Stomach (tissue), 9 donors: ENCODE results near the gene AGTRAP. TPM values are rescaled to one million over a fixed set of nuclear protein-coding genes. Genes with fewer than 3 reads are reported as not detected.
A peak's percentile ranks its signal among the peaks of the same experiment; 100 is the strongest.

Source experiments
- DNase-seq, 2 donors: peaks; one replicate each; pipeline versions ENCODE4 v3.0.0 to v3.0.0-alpha.2; 2013 to 2019
- H3K27ac ChIP-seq, 5 donors: fragments of 200-600 bp in 4 of 5; sonication (generic) in 4 of 5; one replicate each; pipeline ENCODE4 v1.5.1; 2013 to 2019; ENCODE audit warnings: mild to moderate bottlenecking in 1 of 5, moderate library complexity in 1 of 5
- H3K27me3 ChIP-seq, 3 donors: fragments of 200-600 bp; sonication (generic); one replicate each; pipeline ENCODE4 v1.5.1; 2017 to 2019; ENCODE audit warnings: mixed run types in 1 of 3
- H3K36me3 ChIP-seq, 4 donors: fragments of 200-600 bp; sonication (generic); 1 replicate in 3 of 4; 2 replicates in 1 of 4; pipeline ENCODE4 v1.5.1; 2016 to 2019
- H3K4me1 ChIP-seq, 4 donors: fragments of 200-600 bp; sonication (generic); one replicate each; pipeline ENCODE4 v1.5.1; 2016 to 2019
- H3K4me3 ChIP-seq, 4 donors: fragments of 200-600 bp; sonication (generic) in 3 of 4; one replicate each; pipeline ENCODE4 v1.5.1; 2016 to 2019; ENCODE audit warnings: mild to moderate bottlenecking in 1 of 4
- H3K9me3 ChIP-seq, 4 donors: fragments of 200-600 bp; sonication (generic); one replicate each; pipeline ENCODE4 v1.5.1; 2016 to 2019
- CTCF ChIP-seq, 7 experiments: fragments of 450-650 bp in 4 of 7; fragments of 200-600 bp in 3 of 7; sonication (generic) in 3 of 7; IDR thresholded peaks; one replicate each; pipeline ENCODE4 v1.5.1; 2016 to 2019; ENCODE audit warnings: antibody characterized with exemption in 7 of 7, control low read depth in 2 of 7, mild to moderate bottlenecking in 1 of 7
- EP300 ChIP-seq: sonication (generic); formaldehyde crosslinking; IDR thresholded peaks from one replicate; pipeline ENCODE4 v1.6.1; 2017; ENCODE audit warnings: antibody characterized with exemption
- POLR2A ChIP-seq, 4 donors: fragments of 450-650 bp; IDR thresholded peaks; one replicate each; pipeline ENCODE4 v1.6.1; 2016; ENCODE audit warnings: antibody characterized with exemption in 4 of 4, control low read depth in 2 of 4, mild to moderate bottlenecking in 1 of 4, moderate library complexity in 1 of 4
- POLR2AphosphoS5 ChIP-seq, 3 donors: sonication (generic); formaldehyde crosslinking; IDR thresholded peaks; one replicate each; pipeline ENCODE4 v1.6.1; 2016; ENCODE audit warnings: antibody characterized with exemption in 3 of 3
- WGBS, 5 donors: extraction: QIAGEN DNeasy Blood & Tissue Kit in 3 of 5; methylation state at CpG; one replicate each; pipeline versions ENCODE4 v1.1.5 to v1.1.7; 2013 to 2018; 5-methylcytosine and 5-hydroxymethylcytosine counted together
- intact Hi-C: fragments of 100-400 bp; cut with DNase I; formaldehyde crosslinking; loops from one replicate; pipeline ENCODE4 v1.15.1; 2023; ENCODE audit warnings: low total_unique reads
- polyA plus RNA-seq, 3 donors: library from polyadenylated mRNA; stranded (reverse); fragments of 200-250 nt; gene quantifications; one replicate each; pipeline ENCODE4 v1.2.3, GENCODE V29; 2013
- total RNA-seq, 5 donors: library from RNA; depleted of rRNA; stranded (reverse); fragments of >200 nt; gene quantifications; one replicate each; pipeline versions ENCODE4 v1.1.0 to v1.2.3, GENCODE V29; 2014 to 2016
- donor health status: healthy with polysubstance abuse.
- donor health status: Bipolar disorder and iron deficiency.
- donor health status: healthy.

AGTRAP gene
- total and polyA plus RNA-seq, 8 donors: 4.1 to 76.3 (median 30.2) TPM

DNA sequence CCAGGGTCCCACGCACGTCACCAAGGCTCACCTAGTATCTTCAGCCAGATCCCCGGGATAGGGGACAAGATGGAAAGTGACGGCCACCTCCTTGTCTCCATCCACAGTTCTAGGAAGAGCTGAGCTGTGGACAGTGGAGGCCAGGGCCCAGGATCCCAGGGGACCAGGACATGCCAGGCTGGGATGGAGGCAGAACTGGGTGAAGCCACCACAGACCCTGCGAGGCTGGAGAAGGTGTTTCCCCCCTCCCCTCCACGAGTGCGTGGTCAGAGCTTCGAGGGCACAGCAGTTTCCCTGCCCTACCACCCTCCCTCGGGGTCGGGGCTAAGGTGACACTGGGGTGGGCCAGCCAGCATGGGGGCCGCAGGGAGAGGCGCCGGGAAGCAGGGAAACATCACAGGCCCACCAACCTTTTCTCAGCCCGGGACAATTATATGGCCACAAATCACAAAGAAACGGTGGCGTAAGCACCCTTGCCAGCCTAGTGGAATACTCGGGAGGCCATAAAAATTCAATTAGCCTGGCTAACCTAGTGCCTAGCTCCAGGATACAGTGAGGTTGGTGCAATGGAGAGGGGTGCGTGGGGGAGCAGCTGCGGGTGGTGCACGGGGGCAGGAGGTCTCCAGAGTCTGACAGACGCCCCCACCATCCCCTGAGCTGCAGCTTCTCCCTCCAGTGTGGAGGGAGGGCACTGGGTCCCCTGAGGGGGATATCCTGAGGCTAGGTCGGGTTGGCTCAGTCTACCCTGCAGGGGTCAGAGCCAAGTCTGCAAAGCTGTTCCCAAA is 31.1 kb upstream of the AGTRAP start:
- intact Hi-C loops: no loop called here
- TF ChIP-seq POLR2AphosphoS5 (IDR thresholded peaks at IDR 0.05) (no peak), POLR2A (IDR thresholded peaks at IDR 0.05) (no peak), CTCF (IDR thresholded peaks at IDR 0.05) (no peak), EP300 (no peak)
- no peak for DNase-seq
- Histone ChIP-seq H3K27me3 (peaks cover 0 to 68% (median 24%) of the 10 kb centered on the region in 3 donors), H3K4me1 (peaks cover 0 to 22% (median 14%) of the 10 kb centered on the region in 4 donors), H3K27ac (no peak overlapping the region), H3K36me3 (no peaks in the 10 kb centered on the region), H3K4me3 (no peak overlapping the region), H3K9me3 (no peaks in the 10 kb centered on the region)
- WGBS, 5 donors: 66 to 76% (median 72%) methylated on average over 15 to 22 of the region's 22 CpGs

- Histone ChIP-seq H3K4me3 (no peak overlapping the region), H3K27ac (no peak overlapping the region), H3K4me1 (peaks cover 0 to 20% (median 14%) of the 10 kb centered on the region in 4 donors), H3K9me3 (no peaks in the 10 kb centered on the region), H3K27me3 (peaks cover 0 to 61% (median 23%) of the 10 kb centered on the region in 3 donors), H3K36me3 (no peaks in the 10 kb centered on the region)
- intact Hi-C loops: no loop called here
- no peak for TF ChIP-seq EP300
- TF ChIP-seq CTCF (IDR thresholded peaks at IDR 0.05): no peak
- no peak for TF ChIP-seq POLR2A (IDR thresholded peaks at IDR 0.05)
- TF ChIP-seq POLR2AphosphoS5 (IDR thresholded peaks at IDR 0.05): no peak
- 84 to 90% (median 86%) methylated on average over 9 of the region's 9 CpGs for WGBS, 5 donors
- DNase-seq: no peak
Observed at GRCh38 chr1:11705596-11705995, 30.3 kb upstream of the AGTRAP start.

- Histone ChIP-seq H3K27ac (no peak overlapping the region), H3K27me3 (peaks cover 0 to 56% (median 17%) of the 10 kb centered on the region in 3 donors), H3K9me3 (no peaks in the 10 kb centered on the region), H3K4me3 (no peak overlapping the region), H3K36me3 (no peaks in the 10 kb centered on the region), H3K4me1 (peaks cover 0 to 14% (median 11%) of the 10 kb centered on the region in 4 donors)
- 78 to 94% (median 89%) methylated on average over 4 to 14 of the region's 14 CpGs for WGBS, 5 donors
- no peak for TF ChIP-seq POLR2A (IDR thresholded peaks at IDR 0.05)
- TF ChIP-seq CTCF (IDR thresholded peaks at IDR 0.05): no peak
- no peak for TF ChIP-seq POLR2AphosphoS5 (IDR thresholded peaks at IDR 0.05)
- no peak for TF ChIP-seq EP300
- no peak for DNase-seq
- intact Hi-C loops: no loop called here
Observed at GRCh38 chr1:11706292-11706691, 29.6 kb upstream of the AGTRAP start.

DNA sequence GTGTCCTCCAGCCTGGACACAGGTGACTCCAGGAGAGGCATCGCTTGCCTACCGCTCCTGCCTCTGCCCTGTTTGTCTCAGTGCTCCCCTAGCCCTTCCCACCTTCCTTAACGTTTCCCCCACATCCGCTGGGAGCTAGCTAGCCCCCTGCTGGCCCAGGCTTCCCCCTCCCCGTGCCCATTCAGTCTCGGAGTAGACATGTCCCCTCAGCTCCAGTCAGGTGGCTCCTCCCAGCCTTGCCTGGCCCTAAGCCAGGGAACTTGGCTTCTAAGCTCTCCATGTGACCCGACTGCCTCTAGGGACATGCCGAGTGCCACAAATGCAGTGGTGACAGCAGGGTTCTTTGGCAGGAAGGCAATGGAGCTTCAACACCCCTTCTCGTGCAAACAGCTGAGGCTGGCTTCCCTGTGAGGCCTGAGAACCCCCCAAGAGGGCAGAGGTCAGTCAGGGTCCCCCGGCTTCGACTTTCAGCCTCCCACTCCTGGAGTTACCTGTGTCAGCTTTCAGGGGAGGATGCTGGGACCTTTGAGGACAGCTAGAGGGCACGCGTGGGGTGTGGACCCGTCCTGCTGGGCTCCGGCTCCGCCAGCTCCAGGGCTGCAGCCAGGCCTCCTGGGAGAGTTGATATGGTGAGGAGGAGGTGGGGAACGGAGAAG is 28.2 kb upstream of the AGTRAP start:
- no peaks in the 10 kb centered on the region for H3K9me3 ChIP-seq
- WGBS, 5 donors: 21 to 47% (median 23%) methylated on average over 12 to 17 of the region's 17 CpGs
- H3K27ac ChIP-seq: no peak overlapping the region
- TF ChIP-seq POLR2AphosphoS5 (IDR thresholded peaks at IDR 0.05) (no peak), CTCF (IDR thresholded peaks at IDR 0.05) (no peak), POLR2A (IDR thresholded peaks at IDR 0.05) (no peak), EP300 (no peak)
- intact Hi-C loops: no loop called here
- no peaks in the 10 kb centered on the region for H3K36me3 ChIP-seq
- peak; percentile 82 to 85 for DNase-seq
- H3K4me1 ChIP-seq: peaks cover 0 to 11% (median 9%) of the 10 kb centered on the region in 4 donors
- no peak overlapping the region for H3K4me3 ChIP-seq
- H3K27me3 ChIP-seq: peaks cover 0 to 61% (median 12%) of the 10 kb centered on the region in 3 donors
